HG02852 (cell line): ENCODE measurements around the gene NANOGP8.

ENCODE experiments used
- ATAC-seq: cut with Tn5 transposase; IDR thresholded peaks from one replicate; pipeline ENCODE4 v1.9.1; 2021; ENCODE audit warnings: mild to moderate bottlenecking, moderate library complexity; ENCODE audit not compliant: unreplicated experiment

Gene NANOGP8

GRCh38 chr15:35061161-35061824 is 23.8 kb downstream of the NANOGP8 start:
- no peak for ATAC-seq

- ATAC-seq = no peak
Observed at GRCh38 chr15:35060591-35060990, 24.5 kb downstream of the NANOGP8 start.

- no peak for ATAC-seq
Observed at GRCh38 chr15:35058534-35059054, 26.5 kb downstream of the NANOGP8 start.

GRCh38 chr15:35055416-35056105 is 29.5 kb downstream of the NANOGP8 start:
- no peak for ATAC-seq

- ATAC-seq = no peak
Observed at GRCh38 chr15:35054380-35054779, 30.7 kb downstream of the NANOGP8 start.

- no peak for ATAC-seq
Observed at GRCh38 chr15:35047996-35048395, 37.1 kb downstream of the NANOGP8 start.

GRCh38 chr15:35047528-35047927 is 37.6 kb downstream of the NANOGP8 start:
- ATAC-seq = no peak

GRCh38 chr15:35043373-35044095 is 41.6 kb downstream of the NANOGP8 start:
- ATAC-seq = no peak

- no peak for ATAC-seq
Observed at GRCh38 chr15:35040339-35041255, 44.5 kb downstream of the NANOGP8 start.

GRCh38 chr15:35038626-35039451 is 46.3 kb downstream of the NANOGP8 start:
- no peak for ATAC-seq
